ENCODE data around the gene CHST11. TPM values are rescaled to one million over a fixed set of nuclear protein-coding genes. Genes with fewer than 3 reads are reported as not detected.

CHST11 gene
- total and polyA plus RNA-seq, 9 of the 15 experiments (the other 6 are each of a cell fraction or from before 2014, with no cell fraction given): 2.3 to 38.7 (median 15.0) TPM

- TF ChIP-seq ZNF398 (CRISPR knock-in tag; IDR thresholded peaks at IDR 0.05) (no peak), MEIS2 (IDR thresholded peaks at IDR 0.05; ENCODE audit: partially characterized antibody) (peak; percentile 68), SRF (CRISPR knock-in tag; IDR thresholded peaks at IDR 0.05) (peak; percentile 89 to 99), SOX6 (IDR thresholded peaks at IDR 0.05) (peak; percentile 80), ARNT (IDR thresholded peaks at IDR 0.05) (peak; percentile 37 to 45; a peak in 2 of 4 replicates), TAL1 (IDR thresholded peaks at IDR 0.05) (peak; percentile 87), MGA (IDR thresholded peaks at IDR 0.05) (peak; percentile 81), ZEB2 (IDR thresholded peaks at IDR 0.05) (peak; percentile 98), MXI1 (IDR thresholded peaks at IDR 0.05; ENCODE audit: low read depth, low read length) (peak; percentile 79), ZNF518B (CRISPR knock-in tag; IDR thresholded peaks at IDR 0.05) (no peak)
Measured at GRCh38 chr12:104598342-104599271, 141.9 kb downstream of the CHST11 start (continued).
